Chondrocyte (in vitro differentiated cells): ENCODE data around the gene ITPKB. TPM values are rescaled to one million over a fixed set of nuclear protein-coding genes. Genes with fewer than 3 reads are reported as not detected.
A peak's percentile ranks its signal among the peaks of the same experiment; 100 is the strongest.
"Not testable (repeated sequence)": the region's sequence is repeated elsewhere in the genome, so short reads cannot be mapped to it uniquely, and the experiment has no call there.

Experiments
- DNase-seq: peaks from one replicate; pipeline ENCODE4 v3.0.0; 2021; ENCODE audit warnings: mixed read lengths, low spot score
- H3K27ac Mint-ChIP-seq: one replicate; pipeline ENCODE4 v1.8.0; 2021; ENCODE audit warnings: mild to moderate bottlenecking, moderate library complexity, mixed read lengths; ENCODE audit not compliant: unreplicated experiment
- H3K27me3 Mint-ChIP-seq: 2 replicates; pipeline ENCODE4 v1.8.0; 2021; ENCODE audit warnings: low read depth, mixed read lengths
- H3K36me3 Mint-ChIP-seq: 2 replicates; pipeline ENCODE4 v1.8.0; 2021; ENCODE audit warnings: low read depth, mixed read lengths
- H3K4me1 Mint-ChIP-seq: 2 replicates; pipeline ENCODE4 v1.8.0; 2021; ENCODE audit warnings: low read depth, mild to moderate bottlenecking, mixed read lengths
- H3K4me3 Mint-ChIP-seq: one replicate; pipeline ENCODE4 v1.8.0; 2021; ENCODE audit warnings: mild to moderate bottlenecking, moderate library complexity, mixed read lengths; ENCODE audit not compliant: unreplicated experiment
- H3K9me3 Mint-ChIP-seq: 2 replicates; pipeline ENCODE4 v1.8.0; 2021; ENCODE audit warnings: low read depth, mixed read lengths
- CTCF ChIP-seq: fragments of 200-600 bp; sonication (generic); IDR thresholded peaks from 2 replicates; pipeline ENCODE4 v1.5.0; 2021; ENCODE audit warnings: antibody characterized with exemption, mild to moderate bottlenecking, moderate library complexity
- total RNA-seq: library from RNA; stranded (reverse); gene quantifications from 3 replicates; pipeline ENCODE4 v1.2.1, GENCODE V29; 2021

The ITPKB gene
- total RNA-seq, 1 donor from 2014 or later, result 13.4 TPM

GRCh38 chr1:226640321-226641136 is 98.6 kb downstream of the ITPKB start:
- no peak overlapping the region for H3K27ac Mint-ChIP-seq
- no peaks in the 10 kb centered on the region for H3K27me3 Mint-ChIP-seq
- H3K4me3 Mint-ChIP-seq, result no peak overlapping the region
- peaks cover 7% of the 10 kb centered on the region for H3K36me3 Mint-ChIP-seq
- H3K4me1 Mint-ChIP-seq, result peaks cover 9% of the 10 kb centered on the region
- H3K9me3 Mint-ChIP-seq, result no peaks in the 10 kb centered on the region
- peak; percentile 78 for DNase-seq
- TF ChIP-seq CTCF, result no peak

GRCh38 chr1:226639631-226640061 is 99.4 kb downstream of the ITPKB start:
- TF ChIP-seq CTCF, result no peak
- Mint-ChIP-seq H3K4me1 (peaks cover 8% of the 10 kb centered on the region), H3K9me3 (no peaks in the 10 kb centered on the region), H3K27me3 (no peaks in the 10 kb centered on the region), H3K27ac (no peak overlapping the region), H3K4me3 (no peak overlapping the region), H3K36me3 (peaks cover 7% of the 10 kb centered on the region)
- DNase-seq, result peak; percentile 81

- not testable (repeated sequence) for H3K27me3 Mint-ChIP-seq, H3K27ac Mint-ChIP-seq, H3K4me3 Mint-ChIP-seq, H3K9me3 Mint-ChIP-seq, DNase-seq, H3K4me1 Mint-ChIP-seq, H3K36me3 Mint-ChIP-seq
These were observed 99.9 kb downstream of the ITPKB start for GRCh38 chr1:226639206-226639605.

- peak; percentile 62 for DNase-seq
- Mint-ChIP-seq H3K9me3 (no peaks in the 10 kb centered on the region), H3K4me3 (no peak overlapping the region), H3K4me1 (peaks cover 7% of the 10 kb centered on the region), H3K27me3 (no peaks in the 10 kb centered on the region), H3K27ac (no peak overlapping the region), H3K36me3 (peaks cover 7% of the 10 kb centered on the region)
- no peak for TF ChIP-seq CTCF
These were observed 100.5 kb downstream of the ITPKB start for GRCh38 chr1:226638608-226639007.

GRCh38 chr1:226638001-226638601 is 101.0 kb downstream of the ITPKB start:
- H3K4me1 Mint-ChIP-seq, result peaks cover 2% of the 10 kb centered on the region
- H3K27me3 Mint-ChIP-seq, result no peaks in the 10 kb centered on the region
- DNase-seq, result peak; percentile 76
- H3K9me3 Mint-ChIP-seq, result no peaks in the 10 kb centered on the region
- TF ChIP-seq CTCF, result no peak
- no peak overlapping the region for H3K27ac Mint-ChIP-seq
- no peak overlapping the region for H3K4me3 Mint-ChIP-seq
- H3K36me3 Mint-ChIP-seq, result peaks cover 7% of the 10 kb centered on the region
